ENCODE data around the gene GRK5. TPM values are rescaled to one million over a fixed set of nuclear protein-coding genes. Genes with fewer than 3 reads are reported as not detected.

GRK5 gene
- total RNA-seq, 1 donor from 2014 or later, result 43.2 TPM

- Mint-ChIP-seq H3K36me3 (ENCODE audit: unreplicated experiment) (peaks cover 17% of the 10 kb centered on the region), H3K27me3 (ENCODE audit: unreplicated experiment) (no peaks in the 10 kb centered on the region), H3K27ac (ENCODE audit: unreplicated experiment) (no peak overlapping the region), H3K9me3 (ENCODE audit: unreplicated experiment) (no peaks in the 10 kb centered on the region), H3K4me3 (ENCODE audit: unreplicated experiment) (no peak overlapping the region), H3K4me1 (ENCODE audit: unreplicated experiment) (peaks cover 6% of the 10 kb centered on the region)
- no peak for TF ChIP-seq CTCF (IDR thresholded peaks at IDR 0.05)
- no peak for DNase-seq (ENCODE audit: extremely low spot score, unreplicated experiment)
These were observed 188.8 kb downstream of the GRK5 start for GRCh38 chr10:119396008-119396708.

- Mint-ChIP-seq H3K9me3 (ENCODE audit: unreplicated experiment) (no peaks in the 10 kb centered on the region), H3K4me1 (ENCODE audit: unreplicated experiment) (peaks cover 11% of the 10 kb centered on the region), H3K4me3 (ENCODE audit: unreplicated experiment) (no peak overlapping the region), H3K27ac (ENCODE audit: unreplicated experiment) (no peak overlapping the region), H3K27me3 (ENCODE audit: unreplicated experiment) (no peaks in the 10 kb centered on the region), H3K36me3 (ENCODE audit: unreplicated experiment) (peaks cover 17% of the 10 kb centered on the region)
- no peak for TF ChIP-seq CTCF (IDR thresholded peaks at IDR 0.05)
- DNase-seq (ENCODE audit: extremely low spot score, unreplicated experiment), result no peak
These were observed 189.3 kb downstream of the GRK5 start for GRCh38 chr10:119396709-119397071.

- no peak for DNase-seq (ENCODE audit: extremely low spot score, unreplicated experiment)
- no peak overlapping the region for H3K4me3 Mint-ChIP-seq (ENCODE audit: unreplicated experiment)
- no peak overlapping the region for H3K27ac Mint-ChIP-seq (ENCODE audit: unreplicated experiment)
- no peaks in the 10 kb centered on the region for H3K27me3 Mint-ChIP-seq (ENCODE audit: unreplicated experiment)
- H3K4me1 Mint-ChIP-seq (ENCODE audit: unreplicated experiment), result peaks cover 16% of the 10 kb centered on the region
- no peaks in the 10 kb centered on the region for H3K9me3 Mint-ChIP-seq (ENCODE audit: unreplicated experiment)
- peaks cover 19% of the 10 kb centered on the region for H3K36me3 Mint-ChIP-seq (ENCODE audit: unreplicated experiment)
- TF ChIP-seq CTCF (IDR thresholded peaks at IDR 0.05), result no peak
These were observed 190.0 kb downstream of the GRK5 start for GRCh38 chr10:119397416-119397815.

- no peak for DNase-seq (ENCODE audit: extremely low spot score, unreplicated experiment)
- no peak overlapping the region for H3K27ac Mint-ChIP-seq (ENCODE audit: unreplicated experiment)
- H3K4me3 Mint-ChIP-seq (ENCODE audit: unreplicated experiment), result no peak overlapping the region
- peaks cover 18% of the 10 kb centered on the region for H3K4me1 Mint-ChIP-seq (ENCODE audit: unreplicated experiment)
- peaks cover 19% of the 10 kb centered on the region for H3K36me3 Mint-ChIP-seq (ENCODE audit: unreplicated experiment)
- no peak for TF ChIP-seq CTCF (IDR thresholded peaks at IDR 0.05)
- H3K27me3 Mint-ChIP-seq (ENCODE audit: unreplicated experiment), result no peaks in the 10 kb centered on the region
- H3K9me3 Mint-ChIP-seq (ENCODE audit: unreplicated experiment), result no peaks in the 10 kb centered on the region
These were observed 191.6 kb downstream of the GRK5 start for GRCh38 chr10:119398996-119399395.

- no peak for TF ChIP-seq CTCF (IDR thresholded peaks at IDR 0.05)
- Mint-ChIP-seq H3K4me1 (ENCODE audit: unreplicated experiment) (peaks cover 18% of the 10 kb centered on the region), H3K36me3 (ENCODE audit: unreplicated experiment) (peaks cover 19% of the 10 kb centered on the region), H3K4me3 (ENCODE audit: unreplicated experiment) (no peak overlapping the region), H3K27ac (ENCODE audit: unreplicated experiment) (no peak overlapping the region), H3K27me3 (ENCODE audit: unreplicated experiment) (no peaks in the 10 kb centered on the region), H3K9me3 (ENCODE audit: unreplicated experiment) (no peaks in the 10 kb centered on the region)
- no peak for DNase-seq (ENCODE audit: extremely low spot score, unreplicated experiment)
These were observed 192.1 kb downstream of the GRK5 start for GRCh38 chr10:119399466-119399865.
